Stimulated activated CD4-positive, alpha-beta T cell treated with anti-CD3 and anti-CD28 coated beads, Interleukin-12 subunit alpha, Interleukin-12 subunit beta, amount 100 ng/mL, for 48 hours (primary cell): ENCODE results near the gene SLAMF9.
A peak's percentile ranks its signal among the peaks of the same experiment; 100 is the strongest.

ENCODE experiments used
- DNase-seq, 3 donors: peaks; one replicate each; pipeline ENCODE4 v3.0.0-alpha.2; 2020; ENCODE audit warnings: low read depth in 2 of 3, low spot score in 1 of 3

The SLAMF9 gene

DNA sequence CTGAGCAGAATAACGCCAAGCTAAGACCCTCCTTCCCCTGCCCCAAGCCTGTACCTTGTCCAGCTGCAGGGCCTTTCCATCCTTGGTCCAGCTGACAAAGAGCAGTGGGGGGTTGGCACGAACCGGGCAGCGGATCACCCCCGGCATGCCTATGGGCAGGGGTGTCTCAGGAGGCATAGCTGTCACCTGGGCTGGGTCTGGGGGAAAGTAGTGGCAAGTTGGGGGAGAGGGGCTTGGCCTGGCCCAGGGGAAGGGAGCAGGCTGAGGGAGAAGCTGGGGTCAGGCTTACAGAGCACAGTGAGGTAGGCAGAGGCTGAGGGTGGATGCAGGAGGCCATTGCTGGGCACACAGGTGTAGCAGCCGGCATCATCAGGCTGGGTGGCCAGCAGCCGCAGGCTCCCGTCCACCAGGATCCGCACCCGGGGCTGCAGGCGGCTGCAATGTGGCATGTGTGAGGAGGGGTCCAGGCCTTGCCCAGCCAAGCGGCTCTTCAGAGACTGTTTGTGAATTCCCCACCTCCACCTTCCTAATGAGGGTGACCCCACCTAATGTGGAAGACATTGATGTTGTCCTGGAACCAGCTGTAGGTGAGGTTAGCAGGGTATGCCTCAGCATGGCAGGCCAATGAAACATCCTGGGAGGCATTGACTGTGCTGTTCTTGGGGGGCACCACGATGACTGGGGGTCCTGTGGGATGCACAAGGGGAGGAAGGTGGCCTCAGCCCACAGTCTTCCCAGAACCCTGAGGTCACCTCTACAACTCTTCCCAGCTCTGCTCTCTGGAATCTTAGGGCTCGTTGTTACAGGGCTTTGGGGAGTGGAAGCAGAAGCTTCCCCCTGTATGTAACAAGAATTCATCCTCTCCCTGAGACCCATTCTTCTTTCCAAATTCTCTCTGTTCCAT lies 19.6 kb downstream of the SLAMF9 start:
- no peak for DNase-seq

DNA sequence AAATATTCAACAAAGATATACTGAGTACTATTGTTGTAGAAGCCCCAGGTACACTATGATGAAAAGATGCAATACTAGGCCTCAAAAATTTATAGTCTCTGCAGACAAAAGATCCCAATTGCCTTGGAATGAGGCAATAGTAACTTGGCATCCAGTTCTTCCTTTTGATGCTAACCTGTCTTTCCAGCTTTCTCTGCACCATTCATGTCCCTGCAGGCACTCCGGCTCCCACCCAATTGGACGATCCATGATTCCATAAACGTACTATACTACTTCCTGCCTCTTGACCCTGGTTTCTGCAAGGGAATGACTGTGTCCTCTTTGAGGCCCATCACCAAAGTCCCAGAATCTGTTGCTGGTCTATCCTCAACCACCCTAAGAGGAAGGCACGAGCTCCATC lies 20.7 kb downstream of the SLAMF9 start:
- no peak for DNase-seq

- no peak for DNase-seq
Observed at GRCh38 chr1:159932296-159933285, 21.4 kb downstream of the SLAMF9 start.

- DNase-seq, result no peak
Observed at GRCh38 chr1:159931795-159932173, 22.3 kb downstream of the SLAMF9 start.

DNA sequence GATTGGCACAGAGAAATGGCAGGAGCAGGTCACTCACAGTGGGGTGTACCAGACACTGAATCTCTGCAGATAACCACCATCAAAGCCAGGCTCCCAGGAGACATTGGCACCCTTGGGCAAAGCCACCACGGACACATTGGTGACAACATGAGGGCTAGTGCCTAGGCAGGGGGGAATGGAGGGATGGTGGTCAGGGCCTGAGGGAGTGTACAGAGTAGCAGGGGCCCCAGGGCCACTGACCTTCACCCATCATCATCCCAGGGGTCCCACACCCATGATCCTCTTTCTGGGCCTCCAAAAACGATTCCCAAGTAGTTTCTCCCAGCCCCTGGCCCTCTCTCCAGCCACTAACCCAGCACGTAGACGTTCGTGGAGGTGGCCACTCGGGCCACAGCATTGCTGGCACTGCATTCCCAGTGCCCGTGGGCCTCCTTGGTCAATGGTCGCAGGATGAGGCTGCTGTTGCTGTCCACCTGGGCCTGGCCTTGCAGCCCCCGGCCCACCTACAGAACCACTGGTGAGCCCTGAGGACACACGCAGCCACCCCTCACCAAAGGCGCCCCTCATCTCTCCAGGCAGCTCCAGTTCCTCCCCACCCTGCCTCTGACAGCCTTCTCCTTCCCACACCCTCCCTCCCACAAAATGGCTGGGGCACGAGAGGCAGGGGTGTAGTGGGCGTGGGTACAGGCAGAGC lies 22.8 kb downstream of the SLAMF9 start:
- no peak for DNase-seq

- DNase-seq, result no peak
Observed at GRCh38 chr1:159930634-159931033, 23.4 kb downstream of the SLAMF9 start.

DNA sequence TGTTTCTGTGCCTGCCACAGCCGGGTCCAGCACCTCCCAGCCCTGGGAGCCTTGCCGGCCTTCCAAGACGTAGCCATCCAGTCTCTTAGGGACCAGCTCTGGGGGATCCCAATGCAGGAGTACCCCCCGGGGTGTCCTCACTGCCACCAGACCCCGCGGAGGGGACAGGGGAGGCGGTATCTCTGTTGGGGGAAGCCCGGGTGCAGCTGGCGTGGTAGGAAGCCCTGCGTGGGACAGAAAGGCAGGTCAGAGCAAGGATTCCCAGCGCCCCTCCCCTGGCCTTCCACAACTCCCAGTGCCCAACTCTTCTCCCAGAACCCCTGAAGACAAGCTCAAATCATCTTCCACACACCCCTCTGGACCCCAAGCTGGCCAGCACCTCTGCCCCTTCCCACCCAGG lies 23.8 kb downstream of the SLAMF9 start:
- no peak for DNase-seq

GRCh38 chr1:159929155-159930051 lies 24.6 kb downstream of the SLAMF9 start:
- DNase-seq, result no peak

- DNase-seq, result no peak
Observed at GRCh38 chr1:159928491-159929050, 25.5 kb downstream of the SLAMF9 start.

GRCh38 chr1:159927849-159928431 lies 26.1 kb downstream of the SLAMF9 start:
- no peak for DNase-seq

DNA sequence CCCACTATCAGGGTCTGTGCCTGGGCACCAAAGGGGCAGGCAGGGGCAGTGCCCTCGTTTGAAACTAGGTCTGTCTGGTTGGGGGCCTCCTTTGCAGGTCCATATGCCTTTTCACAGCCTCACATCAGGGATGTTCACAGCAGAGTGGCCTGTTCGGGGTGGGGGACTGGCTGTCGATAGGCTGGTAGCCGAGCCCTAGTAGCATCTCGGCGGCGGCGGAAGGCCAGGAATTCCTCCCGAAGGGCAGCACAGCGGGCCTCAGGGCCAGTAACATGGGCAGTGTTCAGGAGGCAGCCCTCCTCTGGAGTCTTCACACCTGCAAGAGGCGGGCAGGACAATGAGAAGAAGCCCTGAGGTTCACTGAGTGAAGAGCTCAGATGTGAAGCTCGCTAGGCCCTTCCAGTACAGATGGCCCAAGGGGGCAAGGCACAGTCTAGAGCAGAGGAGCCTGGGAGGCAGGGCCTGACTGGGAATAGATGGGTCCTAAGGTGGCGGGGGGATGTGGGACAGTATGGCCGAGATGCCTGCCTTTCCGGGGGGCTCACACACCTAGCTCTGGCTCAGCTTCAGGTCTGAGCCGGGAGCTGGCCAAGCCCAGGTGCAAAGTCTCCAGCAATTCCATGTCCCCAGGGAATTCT lies 26.7 kb downstream of the SLAMF9 start:
- no peak for DNase-seq

DNA sequence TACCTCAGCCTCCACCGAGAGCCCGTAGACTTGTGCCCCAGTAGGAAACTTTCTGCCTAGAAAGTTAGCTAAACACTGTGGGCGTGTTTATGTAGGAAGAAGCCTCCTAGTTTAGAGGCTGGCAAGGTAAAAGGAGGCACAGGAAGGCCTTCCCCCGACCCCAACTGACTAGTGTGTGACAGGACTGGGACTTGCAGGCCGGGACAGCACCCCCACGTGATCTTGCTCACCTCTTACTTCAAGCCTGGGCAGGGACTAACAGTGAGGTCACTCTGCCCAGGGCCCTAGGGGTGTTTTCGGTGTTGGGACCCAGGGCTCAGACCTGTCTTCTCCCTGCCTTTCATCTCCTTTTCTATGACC lies 28.3 kb downstream of the SLAMF9 start:
- DNase-seq, result peak in 1 of 3 donors; percentile 33

DNA sequence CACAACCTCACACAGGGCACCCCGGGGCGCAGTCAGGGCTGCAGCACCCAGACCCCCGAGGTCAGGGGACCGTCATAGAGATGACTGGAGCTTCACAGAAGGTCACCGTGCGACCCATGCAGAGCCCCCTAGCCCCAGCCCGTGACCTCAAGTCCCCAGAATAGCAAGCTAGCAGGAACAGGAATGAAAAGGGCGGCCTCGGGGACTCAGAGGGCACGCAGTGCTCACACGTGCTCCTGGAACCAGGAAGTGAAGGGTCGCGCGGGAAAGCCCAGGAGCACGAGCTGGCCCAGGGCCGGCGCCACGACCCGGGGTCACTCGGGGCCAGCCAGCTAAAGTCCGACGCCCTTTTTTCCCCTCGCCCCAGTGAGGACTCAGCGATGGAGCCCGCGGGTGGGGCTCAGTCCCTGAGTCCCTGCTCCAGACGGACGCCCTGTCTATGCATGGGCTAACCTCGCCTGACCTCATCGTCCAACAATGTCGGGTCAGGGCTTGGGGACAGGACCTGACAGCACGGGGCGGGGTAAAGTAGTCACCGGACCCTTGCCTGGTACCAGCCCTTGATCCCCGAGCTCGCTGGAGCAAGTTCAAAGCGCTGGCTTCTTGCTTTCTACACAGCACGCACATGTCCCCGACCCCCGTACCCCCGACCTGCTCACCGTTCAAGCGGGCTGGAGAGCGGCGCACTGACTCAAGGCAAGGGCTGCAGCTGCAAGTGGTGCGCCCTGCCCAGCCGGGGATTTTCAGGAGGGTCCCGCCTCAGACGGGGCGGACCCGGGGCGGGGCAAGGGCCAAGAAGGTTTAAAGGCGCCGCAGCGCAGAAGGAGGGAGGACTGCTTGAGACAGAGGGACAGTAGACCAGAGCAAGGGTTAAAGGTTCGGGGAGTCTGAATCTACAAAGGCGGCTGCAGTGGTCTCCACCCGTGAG lies 29.0 kb downstream of the SLAMF9 start, which contains the start of gene TAGLN2:
Gene TAGLN2 (minus strand): TSS at position 717 of the 928 bp plus-strand sequence. CDS start 4,998 bp downstream, outside the sequence.
- DNase-seq, result peak; percentile 77 to 86 (median 83)

DNA sequence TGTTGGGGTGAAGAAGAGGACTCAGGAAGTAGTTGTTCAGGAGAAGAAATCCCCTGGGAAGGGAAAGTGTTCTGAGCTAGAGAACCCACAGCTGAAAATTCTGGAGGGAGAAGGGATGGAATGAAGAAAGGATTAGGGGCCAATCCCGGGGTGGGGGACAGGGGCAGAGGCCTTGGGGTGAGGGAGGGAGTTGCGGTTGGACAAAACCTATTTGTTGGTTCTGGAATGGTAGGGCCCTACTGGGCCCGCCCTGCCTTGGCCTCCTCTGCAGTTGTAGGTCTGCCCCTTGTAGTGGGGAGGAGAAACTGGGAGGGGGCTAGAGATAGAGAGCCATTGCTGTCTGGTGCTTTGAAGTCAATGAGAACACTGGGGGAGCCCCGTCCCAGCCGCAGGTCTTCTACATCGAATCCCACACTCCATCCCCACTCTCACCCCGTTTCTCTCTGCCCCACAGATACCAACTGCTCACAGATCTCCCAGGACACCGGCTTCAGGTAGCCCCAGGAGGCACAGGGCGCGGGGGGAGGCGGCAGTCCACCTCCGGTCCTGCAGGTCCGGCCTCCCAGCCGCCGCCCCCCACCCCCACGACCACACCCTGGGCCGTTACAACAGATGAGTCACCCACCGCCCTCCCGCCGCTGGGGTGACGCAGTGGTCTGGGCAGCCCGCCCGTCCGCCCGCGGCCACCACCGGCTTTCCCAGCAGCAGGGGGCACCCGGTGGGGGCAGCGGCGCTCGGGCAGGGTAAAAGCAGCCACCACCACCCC lies 29.8 kb downstream of the SLAMF9 start:
- peak; percentile 41 to 56 (median 43) for DNase-seq

DNA sequence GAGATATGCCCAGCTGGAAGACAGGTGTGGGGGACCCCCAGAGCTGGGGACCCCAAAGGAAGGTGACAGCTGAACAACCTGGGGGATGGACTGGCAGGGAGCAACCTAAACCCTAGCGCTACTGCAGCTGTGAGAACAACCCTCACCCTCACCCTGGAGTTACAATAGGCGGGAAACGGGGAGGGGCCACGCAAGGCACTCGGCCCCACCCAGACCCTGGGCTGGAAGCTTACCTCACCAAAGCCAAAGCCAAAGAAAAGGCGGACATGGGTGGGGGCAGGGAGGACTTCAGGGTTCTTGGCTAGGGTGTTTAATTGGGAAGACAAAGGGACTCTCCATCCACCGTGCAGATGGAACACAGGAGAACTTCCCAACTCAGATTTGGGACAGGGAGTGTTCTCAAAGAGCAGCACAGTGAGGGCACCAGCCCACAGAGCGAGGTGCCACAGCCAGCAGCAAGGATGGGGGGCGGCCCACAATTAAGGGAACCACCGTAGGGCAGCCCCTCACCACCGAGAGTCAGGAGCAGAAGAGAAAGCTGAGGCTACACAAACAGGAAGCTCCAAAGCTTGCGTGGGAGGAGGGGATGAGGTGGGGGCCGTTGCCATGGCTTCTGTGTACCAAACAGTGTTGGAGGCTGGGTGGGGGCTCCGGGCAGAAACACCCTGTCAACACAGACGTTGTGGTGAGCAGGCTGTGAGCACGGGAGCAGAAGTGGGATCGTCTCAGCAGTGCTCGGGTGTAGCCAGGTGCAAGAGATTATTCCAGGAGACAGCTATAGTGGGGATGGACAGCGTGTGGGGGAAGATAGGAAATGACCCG lies 30.6 kb downstream of the SLAMF9 start:
- peak; percentile 70 to 79 (median 74) for DNase-seq

DNA sequence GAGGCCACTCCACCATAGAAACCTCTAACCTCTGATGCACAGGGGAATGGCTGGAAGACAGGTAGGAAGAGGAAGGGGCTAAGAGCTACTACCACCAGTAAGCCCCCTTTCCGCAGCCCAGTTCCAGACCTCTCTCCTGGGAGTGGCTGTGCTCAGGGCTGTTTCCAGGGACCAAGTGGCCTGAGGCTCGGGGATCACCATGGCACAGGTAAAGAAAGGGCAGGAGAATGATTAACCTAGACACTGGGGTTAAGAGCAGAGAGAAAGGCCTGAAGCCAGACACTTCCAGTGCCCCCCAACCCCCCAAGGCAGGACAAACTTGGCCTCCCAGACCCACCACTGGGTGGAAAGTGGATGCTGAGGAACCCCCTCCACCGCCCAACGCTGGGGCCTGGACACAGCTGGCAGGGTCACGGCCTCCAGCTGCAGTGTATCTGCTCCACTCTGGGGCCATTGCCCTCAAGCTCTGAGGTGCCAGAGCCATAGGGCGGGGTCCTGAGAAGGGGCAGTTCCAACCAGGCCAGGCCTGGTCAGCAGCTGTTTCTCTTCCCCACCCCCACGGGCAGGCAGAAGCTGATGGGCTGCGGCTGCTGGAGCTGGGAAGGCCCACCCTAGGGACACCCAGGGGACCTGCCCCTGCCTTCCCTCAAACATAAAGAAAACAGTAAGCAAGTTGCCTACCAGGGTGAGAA lies 31.4 kb downstream of the SLAMF9 start:
- DNase-seq, result no peak
